Panc1 (cell line): Measurements from ENCODE around the gene RIPK1. TPM values are rescaled to one million over a fixed set of nuclear protein-coding genes. Genes with fewer than 3 reads are reported as not detected.

Experiments
- ATAC-seq: fragments of 200-7000 bp; cut with Tn5 transposase; 2 replicates; pipeline ENCODE4 v1.9.1; 2020; ENCODE audit warnings: mild to moderate bottlenecking, moderate library complexity
- BruUV-seq: library from RNA; stranded (reverse); fragments of 400-500 nt; replicated peaks from 2 replicates; lab custom pipeline; 2021; lab: Mats Ljungman, UMichigan
- CTCF ChIA-PET: fragments of 300-600 bp; sonication (Branson Sonifier 250); formaldehyde crosslinking; loops from one replicate; lab custom pipeline; 2022; ENCODE audit warnings: antibody characterized with exemption; lab: Charles Lee
- POLR2A ChIA-PET: fragments of 300-600 bp; sonication (Branson Sonifier 250); formaldehyde crosslinking; loops from one replicate; lab custom pipeline; 2022; ENCODE audit warnings: antibody characterized with exemption; lab: Charles Lee
- DNase-seq: peaks from one replicate; pipeline ENCODE4 v3.0.0-alpha.2; 2010; ENCODE audit warnings: low read depth, low spot score
- H3K27ac ChIP-seq: 2 replicates; pipeline ENCODE4 v1.5.1; 2011; ENCODE audit warnings: mild to moderate bottlenecking, low read length, inconsistent platforms
- H3K27me3 ChIP-seq: fragments of 200-500 bp; sonication (Bioruptor generic); 2 replicates; pipeline ENCODE4 v1.6.0; 2014; ENCODE audit warnings: low read length, inconsistent platforms; ENCODE audit not compliant: control insufficient read depth, insufficient read depth
- H3K36me3 ChIP-seq: fragments of 200-500 bp; sonication (Bioruptor generic); 2 replicates; pipeline ENCODE4 v1.5.1; 2014; ENCODE audit warnings: inconsistent platforms, mild to moderate bottlenecking, low read length, moderate library complexity; ENCODE audit not compliant: control insufficient read depth, insufficient read depth
- H3K4me1 ChIP-seq: 2 replicates; pipeline ENCODE4 v1.5.1; 2011; ENCODE audit warnings: inconsistent platforms, mild to moderate bottlenecking, low read length, moderate library complexity; ENCODE audit not compliant: control insufficient read depth, insufficient read depth
- H3K4me3 ChIP-seq, 2 experiments: 2 replicates each; pipeline ENCODE4 v1.5.1; 2011 to 2012; ENCODE audit warnings: low read depth in 2 of 2, low read length in 2 of 2, mild to moderate bottlenecking in 2 of 2, inconsistent platforms in 1 of 2, moderate library complexity in 1 of 2
- H3K9me3 ChIP-seq: fragments of 200-500 bp; sonication (Bioruptor generic); 2 replicates; pipeline ENCODE4 v1.5.1; 2014; ENCODE audit warnings: low read depth, mild to moderate bottlenecking, inconsistent platforms, low read length, moderate library complexity; ENCODE audit not compliant: control insufficient read depth, insufficient read depth
- CTCF ChIP-seq: fragments of 450-650 bp; IDR thresholded peaks from 2 replicates; pipeline ENCODE4 v1.5.1; 2017; ENCODE audit warnings: mild to moderate bottlenecking
- POLR2AphosphoS5 ChIP-seq: IDR thresholded peaks from 2 replicates; pipeline ENCODE4 v1.6.1; 2012; ENCODE audit warnings: mild to moderate bottlenecking, low read depth, low read length, moderate library complexity
- REST ChIP-seq, 2 experiments: IDR thresholded peaks; 2 replicates each; pipeline ENCODE4 v1.6.1; 2011 to 2012; ENCODE audit warnings: low read depth in 2 of 2, control low read depth in 1 of 2, low read length in 1 of 2, mild to moderate bottlenecking in 1 of 2, moderate library complexity in 1 of 2; ENCODE audit not compliant: insufficient read depth in 1 of 2
- SIN3A ChIP-seq: IDR thresholded peaks from 2 replicates; pipeline ENCODE4 v1.6.1; 2012; ENCODE audit warnings: low read depth, mild to moderate bottlenecking, low read length, moderate library complexity, borderline replicate concordance; ENCODE audit not compliant: insufficient read depth
- TCF7L2 ChIP-seq: IDR thresholded peaks from 2 replicates; pipeline ENCODE4 v1.6.1; 2011; ENCODE audit warnings: mild to moderate bottlenecking, low read depth, low read length, inconsistent platforms
- in situ Hi-C: cut with HindIII; loops from 2 replicates; pipeline ENCODE4 v1.10.0; 2016; ENCODE audit warnings: low sequenced_read_pairs, low pct_unique_long_range_greater_than_20kb
- intact Hi-C: fragments of 100-400 bp; cut with micrococcal nuclease; formaldehyde crosslinking; loops from one replicate; pipeline ENCODE4 v1.10.0; 2022; ENCODE audit not compliant: unreplicated experiment
- total RNA-seq: library from RNA; stranded (reverse); gene quantifications from one replicate; pipeline ENCODE4 v1.2.1, GENCODE V29; 2021; ENCODE audit not compliant: unreplicated experiment

Gene RIPK1
- total RNA-seq, 1 experiment from 2014 or later: 31.6 TPM

- no peaks in the 10 kb centered on the region for H3K9me3 ChIP-seq
- in situ Hi-C loops (no loop called here), intact Hi-C loops (no loop called here)
- no TSS peak for BruUV-seq
- CTCF ChIA-PET: no interaction called here
- POLR2A ChIA-PET: interaction anchor here (0.6 kb wide), 1 partner anchor 69 kb away, joined by 3 read pairs; no protein-coding TSS in a partner anchor
- H3K36me3 ChIP-seq: no peaks in the 10 kb centered on the region
- DNase-seq (no peak), ATAC-seq (peak; percentile 68)
- no peak overlapping the region for H3K4me3 ChIP-seq
- H3K27me3 ChIP-seq: peaks cover 2% of the 10 kb centered on the region; the same call in 1 of the 2 replicates
- no peaks in the 10 kb centered on the region for H3K4me1 ChIP-seq
- H3K27ac ChIP-seq: no peak overlapping the region
- no peak for TF ChIP-seq CTCF
- no peak for TF ChIP-seq POLR2AphosphoS5
- TF ChIP-seq TCF7L2: no peak
- TF ChIP-seq REST (IDR thresholded peaks at IDR 0.05; ENCODE audit: insufficient read depth in 1 of 2, low read depth in 2 of 2, low read length in 1 of 2): no peak
- TF ChIP-seq SIN3A: no peak
Observed at GRCh38 chr6:3031857-3032640, 36.2 kb upstream of the RIPK1 start.

- in situ Hi-C loops: no loop called here
- TF ChIP-seq SIN3A (no peak), TCF7L2 (no peak), CTCF (no peak), REST (IDR thresholded peaks at IDR 0.05; ENCODE audit: insufficient read depth in 1 of 2, low read depth in 2 of 2, low read length in 1 of 2) (no peak), POLR2AphosphoS5 (no peak)
- H3K4me1 ChIP-seq: no peaks in the 10 kb centered on the region
- H3K27me3 ChIP-seq: peaks cover 2% of the 10 kb centered on the region; the same call in 1 of the 2 replicates
- H3K9me3 ChIP-seq: no peaks in the 10 kb centered on the region
- no TSS peak for BruUV-seq
- H3K36me3 ChIP-seq: no peaks in the 10 kb centered on the region
- intact Hi-C loops: no loop called here
- ChIA-PET POLR2A (no interaction called here), CTCF (no interaction called here)
- DNase-seq (no peak), ATAC-seq (no peak)
- H3K4me3 ChIP-seq: no peak overlapping the region
- no peak overlapping the region for H3K27ac ChIP-seq
Observed at GRCh38 chr6:3032986-3033385, 35.3 kb upstream of the RIPK1 start.
